ENCODE measurements around the gene CPSF4L.

The CPSF4L gene

DNA sequence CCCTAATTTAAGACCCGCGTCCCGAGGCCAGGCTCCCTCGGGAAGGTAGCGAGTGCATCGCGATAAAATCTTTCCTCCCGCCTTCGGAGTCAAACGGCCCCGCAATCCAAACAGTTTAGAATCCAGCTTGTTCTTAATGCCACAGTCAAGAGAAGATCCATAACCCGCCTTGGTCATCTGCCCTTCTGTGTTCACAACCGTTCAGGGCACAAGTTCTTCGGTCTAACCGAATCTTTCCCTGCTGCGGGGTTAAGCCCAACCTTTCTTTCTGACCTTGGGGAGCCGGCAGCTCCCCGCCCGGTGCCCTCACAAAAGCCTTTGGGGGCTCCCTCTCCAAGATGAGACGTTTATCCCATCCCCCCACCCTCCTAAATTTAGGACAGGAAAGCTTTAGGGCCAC lies 30.3 kb downstream of the CPSF4L start:
- DNase-seq: no peak

DNA sequence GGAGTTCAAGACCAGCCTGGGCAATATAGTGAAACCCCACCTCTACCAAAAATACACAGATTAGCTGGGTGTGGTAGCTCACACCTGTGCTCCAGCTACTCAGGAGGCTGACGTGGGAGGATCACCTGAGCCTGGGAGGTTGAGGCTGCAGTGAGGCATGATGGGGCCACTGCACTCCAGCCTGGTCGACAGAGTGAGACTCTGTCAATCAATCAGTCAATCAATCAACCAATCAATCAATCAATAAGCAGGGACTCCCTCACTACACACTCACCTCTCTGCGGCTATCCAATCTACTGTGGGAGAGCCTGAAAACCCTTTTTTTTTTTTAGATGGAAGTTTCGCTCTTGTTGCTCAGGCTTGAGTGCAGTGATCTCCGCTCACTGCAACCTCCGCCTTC lies 31.6 kb downstream of the CPSF4L start:
- DNase-seq: no peak

DNA sequence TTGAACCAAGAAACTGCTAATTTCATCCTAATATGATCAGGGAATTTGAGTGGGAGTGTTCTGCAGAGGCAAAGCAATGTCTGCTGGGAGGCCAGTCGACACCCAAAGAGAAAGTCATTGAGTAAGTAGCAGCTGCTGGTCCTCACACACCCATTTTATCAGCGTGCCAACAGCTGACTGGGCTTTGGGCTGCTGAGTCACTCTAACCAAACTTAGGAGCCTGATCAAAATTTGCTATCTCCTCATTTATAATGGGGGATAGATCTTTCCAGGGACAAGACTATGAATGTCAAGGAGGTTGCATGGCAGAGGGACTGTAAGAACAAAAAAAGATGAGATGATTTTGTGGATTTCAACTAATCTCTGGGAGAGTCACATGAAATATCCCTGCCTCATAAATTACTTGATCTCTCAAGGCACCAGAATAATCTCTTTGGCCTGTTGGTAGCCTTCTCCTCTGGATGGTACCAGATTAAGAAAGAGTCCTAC lies 32.9 kb downstream of the CPSF4L start:
- DNase-seq: peak; percentile 39

DNA sequence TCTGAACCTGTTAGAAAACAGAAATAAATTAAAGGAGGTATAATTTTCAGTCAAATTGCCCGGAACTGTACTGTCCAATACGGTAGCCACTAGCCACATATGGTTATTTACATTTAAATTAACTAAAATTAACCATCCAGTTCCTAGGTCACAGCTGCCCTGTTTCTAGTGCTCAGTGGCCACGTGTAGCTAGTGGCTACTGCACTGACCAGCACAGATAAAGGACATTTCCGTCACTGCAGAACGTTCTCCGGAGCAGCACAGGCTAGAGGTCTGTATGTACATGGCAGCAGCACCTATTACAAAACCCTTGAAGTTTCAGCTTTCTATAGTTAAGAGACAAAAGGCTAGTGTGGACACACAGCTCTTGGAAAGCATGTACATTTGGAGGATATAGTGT lies 33.7 kb downstream of the CPSF4L start:
- no peak for DNase-seq

DNA sequence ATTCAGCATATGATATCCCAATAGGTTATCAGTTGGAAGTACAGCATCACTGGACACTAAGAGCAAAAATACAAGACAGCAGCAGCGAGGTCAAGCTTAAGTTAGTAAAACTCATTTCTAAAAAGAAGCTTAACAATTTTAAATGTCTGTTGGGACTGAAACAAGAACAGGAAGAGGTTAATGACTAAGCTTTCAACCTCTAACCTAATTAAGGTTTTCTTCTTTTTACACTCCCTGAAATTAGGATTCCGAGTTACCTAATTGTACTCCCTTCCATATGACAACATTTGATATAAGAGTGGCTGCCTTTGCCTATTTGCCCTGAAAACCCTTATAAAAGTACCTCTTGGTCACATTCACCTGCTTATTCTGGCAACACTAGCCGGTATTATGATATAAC lies 34.3 kb downstream of the CPSF4L start:
- no peak for DNase-seq

GRCh38 chr17:73226556-73227172 lies 35.0 kb downstream of the CPSF4L start:
- no peak for DNase-seq

GRCh38 chr17:73224663-73225305 lies 36.9 kb downstream of the CPSF4L start:
- DNase-seq: no peak

DNA sequence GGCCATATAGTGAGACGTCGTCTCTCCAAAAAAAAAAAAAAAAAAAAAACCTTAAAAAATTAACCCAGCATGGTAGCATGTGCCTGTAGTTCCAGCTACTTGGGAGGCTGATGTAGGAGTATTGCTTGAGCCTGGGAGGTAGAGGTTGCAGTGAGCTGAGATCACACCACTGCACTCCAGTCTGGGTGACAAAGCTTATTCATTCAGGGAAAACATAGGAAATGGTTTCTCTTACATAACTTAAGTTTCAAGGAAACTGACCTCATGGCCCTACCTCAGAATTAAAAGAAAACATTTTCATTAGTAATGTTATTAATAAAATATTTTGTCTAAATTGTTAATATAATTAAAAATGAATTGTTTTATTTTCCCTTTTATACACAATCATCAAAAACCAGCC lies 37.4 kb downstream of the CPSF4L start:
- DNase-seq: no peak

GRCh38 chr17:73223626-73224230 lies 38.0 kb downstream of the CPSF4L start:
- no peak for DNase-seq

- no peak for DNase-seq
Measured at GRCh38 chr17:73215447-73215846, 46.2 kb downstream of the CPSF4L start.

DNA sequence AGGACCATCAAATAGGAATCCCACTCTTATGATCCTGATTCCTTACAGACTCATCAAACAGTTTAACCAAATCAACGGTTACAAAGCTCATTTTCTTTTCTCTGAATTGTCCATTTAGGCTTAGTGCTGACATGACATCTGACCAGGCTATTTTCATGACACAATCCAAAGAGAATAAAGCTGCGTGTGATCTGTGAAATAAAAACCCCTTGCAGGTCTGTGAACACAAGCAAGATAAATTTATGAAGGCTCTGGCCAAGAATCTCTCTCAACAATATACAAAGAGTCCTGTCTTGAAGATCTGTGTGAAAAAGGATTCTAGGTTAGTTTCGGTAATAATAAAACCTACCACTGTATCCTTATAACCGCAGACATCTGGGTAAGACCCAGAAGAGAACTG lies 46.8 kb downstream of the CPSF4L start:
- DNase-seq: no peak

- no peak for DNase-seq
Measured at GRCh38 chr17:73214008-73214407, 47.7 kb downstream of the CPSF4L start.

- DNase-seq: peak; percentile 51
Measured at GRCh38 chr17:73211745-73212144, 49.9 kb downstream of the CPSF4L start.

GRCh38 chr17:73210002-73210678 lies 51.5 kb downstream of the CPSF4L start:
- no peak for DNase-seq

DNA sequence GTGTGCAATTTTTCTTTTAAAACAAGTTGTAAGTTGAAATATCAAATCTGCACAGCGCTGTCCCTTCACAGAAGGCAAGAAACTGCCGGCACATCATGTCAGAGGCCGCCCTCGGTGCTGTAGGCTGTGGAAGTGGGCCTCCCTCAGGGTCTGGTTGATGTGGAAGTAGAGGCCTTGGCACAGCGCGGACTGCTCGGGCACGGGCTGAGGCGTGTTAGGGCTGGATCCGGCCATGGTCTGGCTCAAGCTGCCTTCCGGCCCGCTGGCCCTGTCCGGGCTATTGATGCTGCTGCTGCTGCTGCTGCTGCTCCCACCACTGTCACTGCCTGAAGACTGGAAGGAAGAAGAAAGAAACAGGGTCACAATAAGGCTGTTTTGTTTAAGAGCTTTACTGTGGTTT lies 52.2 kb downstream of the CPSF4L start:
- no peak for DNase-seq

- no peak for DNase-seq
Measured at GRCh38 chr17:73208139-73208827, 53.4 kb downstream of the CPSF4L start.

- no peak for DNase-seq
Measured at GRCh38 chr17:73205459-73205961, 56.2 kb downstream of the CPSF4L start.

GRCh38 chr17:73203788-73204479 lies 57.7 kb downstream of the CPSF4L start:
- peak; percentile 37 for DNase-seq

- DNase-seq: no peak
Measured at GRCh38 chr17:73203135-73203787, 58.4 kb downstream of the CPSF4L start.

- no peak for DNase-seq
Measured at GRCh38 chr17:73201215-73202069, 60.2 kb downstream of the CPSF4L start.

- no peak for DNase-seq
Measured at GRCh38 chr17:73200476-73200875, 61.2 kb downstream of the CPSF4L start.
